KOPT-K1 (cell line): ENCODE data around the gene UBE2L6.
A peak's percentile ranks its signal among the peaks of the same experiment; 100 is the strongest.

Source experiments
- H3K27ac ChIP-seq: fragments of 200-600 bp; sonication (generic); 2 replicates; pipeline ENCODE4 v1.5.1; 2016; ENCODE audit warnings: antibody characterized with exemption, mild to moderate bottlenecking, low read depth, low read length; ENCODE audit not compliant: poor library complexity, severe bottlenecking
- H3K36me3 ChIP-seq: fragments of 200-600 bp; sonication (generic); 2 replicates; pipeline ENCODE4 v1.5.1; 2017; ENCODE audit warnings: antibody characterized with exemption, mild to moderate bottlenecking, low read length, moderate library complexity; ENCODE audit not compliant: insufficient read depth
- H3K9me3 ChIP-seq: fragments of 200-600 bp; sonication (generic); 2 replicates; pipeline ENCODE4 v1.5.1; 2017; ENCODE audit warnings: antibody characterized with exemption, low read length, mild to moderate bottlenecking; ENCODE audit not compliant: insufficient read depth, poor library complexity, severe bottlenecking

Gene UBE2L6

DNA sequence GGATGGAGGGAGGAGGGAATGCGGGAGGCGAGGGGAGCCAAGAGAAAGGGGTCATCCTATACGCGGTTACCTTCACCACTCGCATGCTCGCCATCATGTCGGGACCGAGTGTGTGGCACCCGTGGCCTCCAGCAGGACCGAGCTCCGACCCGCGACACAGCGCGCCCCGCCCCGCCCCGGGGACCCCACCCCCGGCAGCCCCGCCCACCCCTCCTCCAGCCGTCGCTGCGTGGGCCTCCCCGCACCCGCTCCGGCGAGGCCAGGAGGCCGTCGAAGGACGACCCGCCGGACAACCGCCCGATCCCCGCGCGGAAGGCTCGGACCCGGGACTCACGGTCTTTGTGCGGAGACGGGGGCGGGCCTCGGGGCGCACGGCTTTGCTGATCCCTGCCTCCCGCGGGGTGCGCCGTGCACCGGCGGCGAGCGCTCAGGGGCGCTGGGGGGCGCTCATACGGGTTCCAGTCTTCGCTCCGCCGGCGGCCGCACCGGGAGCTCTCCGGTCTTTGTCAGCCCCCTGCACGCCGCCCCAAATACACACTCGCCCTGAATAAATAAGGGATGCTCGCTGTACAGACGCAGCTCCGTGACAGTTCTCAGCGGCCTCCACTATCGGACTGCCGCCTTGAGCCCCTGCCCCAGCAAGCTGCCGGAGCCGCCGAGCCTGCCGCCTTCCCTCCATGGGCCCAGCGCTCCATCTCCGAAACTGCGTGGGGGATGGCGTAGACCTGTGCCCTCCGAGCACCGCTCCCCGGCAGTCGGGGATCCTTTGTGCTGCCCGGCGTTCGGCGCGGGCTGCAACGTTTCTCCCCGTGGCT, at the start of gene UBE2L6:
Gene UBE2L6 (minus strand): TSS at position 158 of the 815 bp plus-strand sequence. CDS start 61 bp downstream, at position 97.
- Histone ChIP-seq H3K9me3 (no peaks in the 10 kb centered on the region), H3K27ac (peak within 1 kb of the TSS; percentile 96), H3K36me3 (peaks cover 13% of the 10 kb centered on the region)

DNA sequence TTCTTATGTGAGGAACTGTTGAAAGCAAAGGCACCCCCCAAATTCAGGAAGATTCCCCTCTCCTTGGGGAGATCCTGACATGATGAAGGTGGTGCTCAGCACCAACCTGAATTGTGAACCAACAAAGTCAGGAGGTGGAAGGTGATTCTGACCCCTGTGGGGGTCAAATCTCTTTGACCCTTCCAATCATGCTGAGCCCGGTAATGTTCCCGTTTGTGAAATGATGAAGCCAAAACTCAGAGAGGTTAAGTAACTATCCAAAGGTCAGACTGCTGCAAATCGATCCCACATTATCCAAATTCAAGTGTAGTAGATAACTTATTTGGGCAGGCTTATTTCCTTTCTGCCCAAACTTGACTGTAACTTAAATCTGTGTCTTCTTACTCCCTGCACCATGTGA, 49.1 kb upstream of the UBE2L6 start:
- Histone ChIP-seq H3K9me3 (peaks cover 14% of the 10 kb centered on the region), H3K36me3 (no peaks in the 10 kb centered on the region), H3K27ac (no peak overlapping the region)

DNA sequence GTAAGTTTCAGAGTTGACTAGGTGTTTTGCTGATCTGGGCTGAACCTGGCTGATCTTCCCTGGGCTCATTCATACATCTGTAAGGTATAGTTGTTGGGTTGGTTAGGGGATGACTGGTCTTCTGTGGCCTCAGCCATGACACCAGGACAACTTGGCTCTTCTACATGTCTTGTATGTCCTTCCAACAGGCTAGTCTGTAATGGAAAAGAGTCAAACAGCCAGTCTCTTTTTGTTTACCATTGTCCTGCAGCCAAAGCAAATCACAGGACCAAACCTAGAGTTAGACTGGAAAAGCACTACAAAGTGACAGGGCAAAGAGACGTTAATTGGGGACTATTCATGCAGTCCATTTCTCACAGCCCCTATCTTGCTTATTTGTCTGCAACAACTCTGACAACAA, 47.8 kb upstream of the UBE2L6 start:
- Histone ChIP-seq H3K9me3 (peaks cover 12% of the 10 kb centered on the region), H3K36me3 (no peaks in the 10 kb centered on the region), H3K27ac (no peak overlapping the region)

DNA sequence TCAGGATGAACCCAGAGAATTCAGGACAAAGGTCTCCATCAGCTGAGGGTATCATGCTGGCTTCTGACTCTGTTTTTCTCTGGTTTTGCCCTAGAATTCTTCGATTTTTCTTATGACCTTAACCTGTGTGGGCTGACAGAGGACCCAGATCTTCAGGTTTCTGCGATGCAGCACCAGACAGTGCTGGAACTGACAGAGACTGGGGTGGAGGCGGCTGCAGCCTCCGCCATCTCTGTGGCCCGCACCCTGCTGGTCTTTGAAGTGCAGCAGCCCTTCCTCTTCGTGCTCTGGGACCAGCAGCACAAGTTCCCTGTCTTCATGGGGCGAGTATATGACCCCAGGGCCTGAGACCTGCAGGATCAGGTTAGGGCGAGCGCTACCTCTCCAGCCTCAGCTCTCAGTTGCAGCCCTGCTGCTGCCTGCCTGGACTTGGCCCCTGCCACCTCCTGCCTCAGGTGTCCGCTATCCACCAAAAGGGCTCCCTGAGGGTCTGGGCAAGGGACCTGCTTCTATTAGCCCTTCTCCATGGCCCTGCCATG, 46.8 kb upstream of the UBE2L6 start:
- H3K36me3 ChIP-seq, result no peaks in the 10 kb centered on the region
- H3K9me3 ChIP-seq, result peaks cover 3% of the 10 kb centered on the region
- H3K27ac ChIP-seq, result no peak overlapping the region

DNA sequence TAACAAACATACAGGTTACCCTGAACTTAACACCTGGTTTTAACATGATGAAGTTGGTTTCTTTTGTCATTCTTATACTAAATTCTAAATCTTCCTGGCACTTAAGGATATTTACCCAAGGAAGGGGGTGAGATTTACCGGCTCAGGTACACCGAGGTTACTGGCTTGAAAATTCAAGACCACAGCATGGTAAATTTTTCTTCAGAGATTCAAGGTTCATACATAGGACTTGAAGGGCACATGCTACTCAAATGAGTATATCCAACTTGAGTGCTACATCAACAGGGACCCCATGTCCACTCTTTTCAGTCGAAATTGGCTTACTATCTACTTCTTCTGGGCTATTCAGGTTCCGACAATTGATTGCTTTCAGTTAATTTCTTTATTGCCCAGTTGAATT, 42.7 kb upstream of the UBE2L6 start:
- Histone ChIP-seq H3K9me3 (no peaks in the 10 kb centered on the region), H3K36me3 (no peaks in the 10 kb centered on the region), H3K27ac (no peak overlapping the region)

DNA sequence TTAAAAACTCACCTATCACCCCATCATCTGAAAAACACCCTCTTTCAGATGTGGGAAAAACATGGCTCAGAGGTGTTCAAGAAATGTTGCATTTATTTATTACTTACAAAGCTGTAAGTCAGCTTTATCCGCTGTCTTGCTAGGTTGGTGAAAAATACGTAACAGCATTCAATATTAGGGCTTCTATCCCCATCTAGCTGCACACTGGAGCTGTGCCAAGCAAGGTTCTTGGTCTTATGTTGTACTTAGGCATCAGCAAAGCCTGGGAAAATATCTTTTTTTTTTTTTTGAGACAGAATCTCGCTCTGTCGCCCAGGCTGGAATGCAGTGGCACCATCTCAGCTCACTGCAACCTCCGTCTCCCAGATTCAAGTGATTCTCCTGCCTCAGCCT, 37.6 kb upstream of the UBE2L6 start:
- Histone ChIP-seq H3K9me3 (no peaks in the 10 kb centered on the region), H3K27ac (peak overlapping the region; percentile 50), H3K36me3 (no peaks in the 10 kb centered on the region)

DNA sequence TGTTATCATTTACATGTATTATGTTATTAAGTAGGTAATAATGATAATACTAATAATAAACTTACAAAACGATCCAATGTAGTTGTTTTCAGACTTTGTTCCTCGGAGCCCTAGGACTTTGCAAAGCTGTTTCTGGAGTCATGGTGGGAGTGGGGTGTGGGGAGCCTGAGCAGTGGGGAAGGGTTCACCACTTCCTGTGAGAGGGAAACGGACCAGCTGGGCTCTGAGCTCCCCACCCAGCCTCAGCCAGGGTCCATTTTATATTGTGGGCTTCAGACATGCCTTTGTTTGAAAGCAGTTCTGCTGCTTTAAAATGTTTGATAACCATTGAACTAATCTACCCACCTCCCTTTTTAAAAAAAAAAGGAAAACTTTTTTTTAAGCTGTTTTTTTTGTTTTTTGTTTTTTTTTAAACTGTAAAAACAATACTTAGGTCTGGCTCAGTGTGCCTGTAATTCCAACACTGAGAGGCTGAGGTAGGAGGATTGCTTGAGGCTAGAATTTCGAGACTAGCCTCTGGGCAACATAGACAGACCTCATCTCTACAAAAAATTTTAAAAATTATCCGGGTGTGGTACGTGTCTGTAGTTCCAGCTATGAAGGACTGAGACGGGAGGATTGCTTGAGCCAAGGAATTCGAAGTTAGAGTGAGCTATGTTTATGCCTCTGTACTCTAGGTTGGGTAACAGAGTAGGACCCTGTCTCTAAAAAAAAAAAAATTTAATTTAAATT, 37.0 kb upstream of the UBE2L6 start:
- H3K27ac ChIP-seq, result peak overlapping the region; percentile 50
- no peaks in the 10 kb centered on the region for H3K9me3 ChIP-seq
- no peaks in the 10 kb centered on the region for H3K36me3 ChIP-seq

DNA sequence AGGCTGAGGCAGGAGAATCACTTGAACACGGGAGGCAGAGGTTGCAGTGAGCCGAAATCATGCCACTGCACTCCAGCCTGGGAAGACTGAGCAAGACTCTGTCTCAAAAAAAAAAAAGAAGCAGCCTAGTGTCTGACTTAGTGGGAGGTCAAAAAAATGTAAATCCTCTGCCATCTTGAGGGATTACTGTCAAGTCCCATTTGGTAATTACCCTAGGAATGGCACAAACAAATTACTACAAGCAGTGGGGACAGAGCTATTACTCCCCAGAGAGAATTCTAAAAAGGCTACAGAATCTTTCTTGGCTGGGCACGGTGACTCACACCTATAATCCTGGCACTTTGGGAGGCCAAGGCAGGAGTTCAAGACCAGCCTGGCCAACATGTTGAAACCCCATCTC, 33.8 kb upstream of the UBE2L6 start:
- no peaks in the 10 kb centered on the region for H3K9me3 ChIP-seq
- no peak overlapping the region for H3K27ac ChIP-seq
- no peaks in the 10 kb centered on the region for H3K36me3 ChIP-seq

DNA sequence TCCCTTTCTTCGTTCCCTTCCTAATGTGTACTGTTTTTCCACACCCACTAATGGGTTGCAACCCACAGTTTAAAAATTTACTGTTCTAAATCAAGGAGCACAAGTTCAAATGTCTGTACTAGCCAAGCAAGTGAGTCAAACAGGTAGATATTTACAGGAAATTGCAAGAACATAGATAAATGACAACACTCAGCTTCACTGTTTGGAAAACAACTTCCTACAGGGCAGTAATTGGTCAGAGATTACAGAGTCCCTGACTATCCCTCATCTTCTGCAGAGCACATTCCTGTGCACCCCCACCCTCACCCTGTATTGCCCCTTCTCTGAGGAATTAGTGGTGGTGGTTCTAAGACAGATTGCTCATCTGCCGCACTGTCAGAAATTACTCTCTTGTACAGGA, 31.9 kb upstream of the UBE2L6 start:
- Histone ChIP-seq H3K9me3 (no peaks in the 10 kb centered on the region), H3K36me3 (no peaks in the 10 kb centered on the region), H3K27ac (no peak overlapping the region)

DNA sequence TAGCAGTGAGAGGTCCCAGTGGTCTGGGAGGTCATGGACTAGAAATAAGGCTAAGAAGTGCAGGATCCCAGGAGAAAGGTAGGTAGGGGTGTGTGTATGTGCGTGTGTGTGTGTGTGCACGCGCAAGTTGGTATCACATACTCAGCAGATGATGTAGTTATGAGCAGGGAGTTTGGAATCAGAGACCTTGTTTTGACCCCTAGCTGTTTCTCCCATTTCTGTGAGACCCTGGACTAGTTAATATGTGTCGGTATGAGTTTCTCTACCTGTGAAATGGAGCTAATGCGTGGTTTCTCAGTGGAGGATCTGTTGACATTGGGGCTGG, 31.3 kb upstream of the UBE2L6 start:
- Histone ChIP-seq H3K9me3 (no peaks in the 10 kb centered on the region), H3K27ac (no peak overlapping the region), H3K36me3 (no peaks in the 10 kb centered on the region)

DNA sequence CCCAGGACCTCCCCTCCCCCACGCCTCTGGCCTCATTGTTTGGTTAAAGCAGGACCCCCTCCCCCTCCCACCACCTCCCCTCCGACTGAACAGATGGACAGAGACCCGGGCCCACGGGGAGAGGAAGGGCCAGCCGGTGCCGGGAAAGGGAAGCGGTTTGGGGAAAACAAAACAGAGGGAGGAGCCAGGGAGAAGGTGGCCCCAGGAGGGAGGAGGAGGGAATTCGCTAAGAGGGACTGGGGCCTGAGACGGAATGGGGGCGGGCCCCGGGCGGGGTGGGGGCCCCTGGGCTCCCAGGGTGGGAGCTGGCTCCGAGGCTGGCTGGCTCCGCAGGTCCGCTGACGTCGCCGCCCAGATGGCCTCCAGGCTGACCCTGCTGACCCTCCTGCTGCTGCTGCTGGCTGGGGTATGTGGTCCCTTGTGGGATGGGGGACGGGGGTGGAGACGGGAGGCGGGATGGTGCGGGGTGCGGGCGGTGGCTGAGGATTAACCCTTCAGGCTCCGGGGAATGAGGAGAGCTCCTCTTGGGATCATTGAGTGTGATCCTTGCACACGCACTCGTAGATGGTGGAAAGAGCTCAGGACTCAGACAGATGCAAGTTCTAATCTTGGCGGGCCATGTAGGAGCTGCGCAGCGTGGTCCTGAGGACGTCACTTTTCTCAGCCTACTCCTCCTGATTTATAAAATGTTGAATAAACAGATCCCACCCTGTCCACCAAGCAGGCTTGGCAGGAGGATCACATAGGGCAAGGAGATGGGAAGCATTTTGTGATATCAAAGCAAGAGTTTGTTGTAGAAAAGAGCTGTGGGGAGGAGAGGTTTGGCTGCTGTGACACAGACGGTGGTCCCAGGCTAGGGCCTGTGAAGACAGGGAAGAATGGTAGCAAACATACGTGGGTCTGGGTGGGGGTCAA, 30.7 kb upstream of the UBE2L6 start:
- Histone ChIP-seq H3K27ac (no peak overlapping the region), H3K9me3 (no peaks in the 10 kb centered on the region), H3K36me3 (no peaks in the 10 kb centered on the region)

DNA sequence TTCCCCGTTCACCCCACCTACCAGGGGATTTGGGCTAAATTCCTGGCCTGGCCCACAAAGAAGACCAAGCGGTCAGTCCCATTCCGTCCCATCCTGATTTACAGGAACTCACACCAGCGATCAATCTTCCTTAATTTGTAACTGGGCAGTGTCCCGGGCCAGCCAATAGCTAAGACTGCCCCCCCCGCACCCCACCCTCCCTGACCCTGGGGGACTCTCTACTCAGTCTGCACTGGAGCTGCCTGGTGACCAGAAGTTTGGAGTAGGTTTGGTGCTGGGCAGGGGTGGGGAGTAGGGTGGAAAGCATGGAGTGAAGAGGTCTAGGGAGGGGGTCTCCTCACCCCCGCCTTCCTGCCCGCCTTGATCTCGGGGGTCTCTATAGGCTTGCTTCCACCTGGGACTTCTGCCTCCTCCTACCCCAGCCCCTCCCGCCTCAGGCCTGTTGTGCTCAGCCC, 30.0 kb upstream of the UBE2L6 start, which contains the start of gene SERPING1:
Gene SERPING1 (plus strand): TSS at position 225 of the 455 bp plus-strand sequence. CDS start 586 bp downstream, outside the sequence.
- no peaks in the 10 kb centered on the region for H3K9me3 ChIP-seq
- H3K27ac ChIP-seq, result no peak within 1 kb of the TSS
- H3K36me3 ChIP-seq, result no peaks in the 10 kb centered on the region

DNA sequence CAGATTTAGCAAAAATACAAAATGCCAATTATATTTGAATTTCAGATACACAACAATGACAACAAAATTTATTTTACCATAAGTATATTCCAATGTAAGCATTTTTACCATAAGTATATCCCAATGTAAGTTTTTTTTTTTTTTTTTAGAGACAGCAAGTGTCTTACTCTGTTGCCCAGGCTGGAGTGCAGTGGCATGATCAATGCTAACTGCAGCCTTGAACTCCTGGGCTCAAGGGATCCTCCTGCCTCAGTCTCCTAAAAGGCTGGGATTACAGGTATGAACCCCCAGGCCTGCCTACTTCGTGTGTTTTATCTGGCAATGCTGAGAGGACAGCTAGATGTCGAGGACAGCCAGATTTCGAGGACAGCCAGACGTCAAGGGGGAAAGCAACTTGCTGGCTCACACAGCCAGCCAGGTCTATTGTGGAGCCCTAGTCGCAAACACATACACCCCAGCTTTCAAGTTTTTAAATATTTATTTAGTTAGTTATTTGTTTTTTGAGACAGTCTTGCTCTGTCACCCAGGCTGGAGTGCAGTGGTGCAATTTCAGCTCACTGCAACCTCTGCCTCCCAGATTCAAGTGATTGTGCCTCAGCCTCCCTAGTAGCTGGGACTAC, 28.9 kb upstream of the UBE2L6 start:
- H3K9me3 ChIP-seq, result no peaks in the 10 kb centered on the region
- H3K36me3 ChIP-seq, result no peaks in the 10 kb centered on the region
- no peak overlapping the region for H3K27ac ChIP-seq

DNA sequence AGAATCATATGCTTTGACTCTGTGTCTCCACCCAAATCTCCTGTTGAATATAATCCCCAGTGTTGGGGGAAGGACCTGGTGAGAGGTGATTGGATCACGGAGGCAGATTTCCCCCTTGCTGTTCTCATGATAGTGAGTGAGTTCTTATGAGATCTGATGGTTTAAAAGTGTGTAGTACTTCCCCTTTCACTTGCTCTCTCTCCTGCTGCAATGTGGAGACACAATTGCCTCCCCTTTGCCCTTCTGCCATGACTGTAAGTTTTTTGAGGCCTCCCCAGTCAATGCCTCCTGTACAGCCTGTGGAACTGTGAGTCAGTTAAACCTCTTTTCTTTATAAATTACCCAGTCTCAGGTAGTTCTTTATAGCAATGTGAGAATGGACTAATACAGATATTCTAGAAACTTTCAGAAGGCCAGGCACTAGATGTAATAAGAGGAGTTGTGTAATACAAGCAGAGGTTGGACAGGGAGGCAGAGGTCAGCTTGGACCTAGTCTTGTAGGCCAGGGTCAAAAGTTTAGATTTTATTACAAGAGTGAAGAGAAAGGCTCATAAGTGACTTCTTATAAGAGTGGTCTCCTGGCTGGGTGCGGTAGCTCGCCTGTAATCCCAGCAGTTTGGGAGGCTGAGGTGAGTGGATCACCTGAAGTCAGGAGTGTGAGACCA, 20.7 kb upstream of the UBE2L6 start:
- Histone ChIP-seq H3K36me3 (no peaks in the 10 kb centered on the region), H3K27ac (no peak overlapping the region), H3K9me3 (peaks cover 14% of the 10 kb centered on the region)
